ENCODE measurements around the gene PHF10.

The PHF10 gene

DNA sequence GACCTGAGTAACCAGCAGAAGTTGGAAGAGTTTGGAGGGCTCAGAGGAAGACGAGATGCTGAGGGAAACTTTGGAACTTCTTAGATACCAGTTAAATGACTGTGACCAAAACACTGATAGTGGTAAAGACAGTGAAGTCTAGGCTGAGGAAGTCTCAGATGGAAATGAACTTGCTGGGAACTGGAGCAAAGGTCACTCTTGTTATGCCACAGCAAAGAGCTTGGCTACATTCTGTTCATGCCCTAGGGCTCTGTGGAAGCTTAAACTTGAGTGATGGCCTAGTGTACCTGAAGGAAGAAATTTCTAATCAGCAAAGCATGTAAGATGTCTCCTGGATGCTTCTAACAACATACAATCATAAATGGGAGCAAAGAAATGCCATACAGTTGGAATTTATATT lies 47.2 kb downstream of the PHF10 start:
- DNase-seq (ENCODE audit: low spot score), result no peak

DNA sequence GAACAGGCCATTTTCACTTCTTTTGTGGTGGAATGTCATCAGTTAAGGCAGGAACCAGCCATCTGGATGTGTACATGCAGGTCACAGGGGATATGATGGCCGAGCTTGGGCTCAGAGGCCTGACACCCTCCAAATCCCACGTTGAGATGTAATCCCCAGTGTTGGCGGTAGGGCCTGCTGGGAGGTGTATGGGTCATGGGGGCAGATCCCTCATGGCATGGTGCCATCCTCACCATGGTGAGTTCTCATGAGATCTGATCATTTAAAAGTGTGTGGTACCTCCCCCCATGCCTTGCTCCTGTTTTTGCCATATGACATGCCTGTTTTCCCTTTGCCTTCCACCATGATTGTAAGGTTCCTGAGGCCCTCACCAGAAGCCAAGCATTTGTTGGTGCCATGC lies 49.3 kb downstream of the PHF10 start:
- no peak for DNase-seq (ENCODE audit: low spot score)

DNA sequence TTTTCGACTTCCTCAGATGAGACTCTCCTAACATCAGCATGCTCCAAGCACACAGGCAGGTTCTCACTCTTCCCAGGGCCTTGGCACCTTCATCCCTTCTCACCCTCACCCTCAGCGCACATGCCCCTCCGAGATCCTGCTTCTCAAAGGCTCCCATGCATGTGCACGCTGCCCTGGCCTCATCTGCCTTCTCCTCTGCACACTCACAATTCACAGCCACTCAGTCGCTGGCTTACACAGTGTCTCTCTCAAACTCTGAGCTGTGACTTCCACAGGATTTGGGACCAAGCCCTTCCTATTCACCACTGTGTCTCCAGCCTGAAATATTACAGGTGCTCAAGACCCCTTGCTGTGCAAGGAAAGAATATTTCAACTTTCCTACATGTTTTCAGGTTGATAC lies 52.7 kb downstream of the PHF10 start:
- no peak for DNase-seq (ENCODE audit: low spot score)

DNA sequence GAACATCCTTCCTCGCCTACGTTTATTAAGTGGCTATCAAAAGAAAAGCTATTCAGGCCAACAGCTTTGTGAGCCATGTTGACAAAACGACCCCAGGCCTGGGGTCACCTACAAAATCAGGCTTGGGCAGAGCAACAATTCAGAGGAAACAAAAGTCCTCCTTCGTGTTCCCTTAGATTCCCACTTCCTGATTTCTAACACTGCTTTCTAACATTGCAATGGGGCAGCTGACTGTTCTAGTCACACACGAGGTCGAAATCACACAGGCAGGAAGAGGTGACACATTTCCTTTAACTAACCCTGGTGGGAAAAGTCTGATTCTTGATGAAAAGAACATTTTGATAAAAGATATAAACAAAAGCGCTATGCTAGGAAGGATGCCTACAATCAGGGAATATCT lies 54.4 kb downstream of the PHF10 start:
- no peak for DNase-seq (ENCODE audit: low spot score)

DNA sequence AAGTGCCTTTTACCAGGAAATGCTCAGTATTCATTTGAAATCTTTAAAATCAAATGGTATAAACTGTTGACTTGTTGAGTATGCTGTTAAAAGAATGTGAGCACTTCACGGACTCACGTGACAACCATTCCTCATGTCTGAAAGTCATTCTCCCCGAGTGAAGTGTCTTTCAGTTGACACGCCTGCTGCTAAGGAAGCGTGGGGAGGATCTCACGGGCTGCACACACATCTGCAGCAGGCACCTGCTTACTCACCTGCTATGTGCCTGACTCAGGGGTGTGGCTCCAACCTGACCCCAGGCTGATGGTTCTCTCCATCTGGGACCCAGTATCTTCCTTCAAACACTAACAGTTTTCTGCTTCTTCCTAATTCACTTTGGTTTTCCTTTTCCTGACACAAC lies 55.2 kb downstream of the PHF10 start:
- no peak for DNase-seq (ENCODE audit: low spot score)

DNA sequence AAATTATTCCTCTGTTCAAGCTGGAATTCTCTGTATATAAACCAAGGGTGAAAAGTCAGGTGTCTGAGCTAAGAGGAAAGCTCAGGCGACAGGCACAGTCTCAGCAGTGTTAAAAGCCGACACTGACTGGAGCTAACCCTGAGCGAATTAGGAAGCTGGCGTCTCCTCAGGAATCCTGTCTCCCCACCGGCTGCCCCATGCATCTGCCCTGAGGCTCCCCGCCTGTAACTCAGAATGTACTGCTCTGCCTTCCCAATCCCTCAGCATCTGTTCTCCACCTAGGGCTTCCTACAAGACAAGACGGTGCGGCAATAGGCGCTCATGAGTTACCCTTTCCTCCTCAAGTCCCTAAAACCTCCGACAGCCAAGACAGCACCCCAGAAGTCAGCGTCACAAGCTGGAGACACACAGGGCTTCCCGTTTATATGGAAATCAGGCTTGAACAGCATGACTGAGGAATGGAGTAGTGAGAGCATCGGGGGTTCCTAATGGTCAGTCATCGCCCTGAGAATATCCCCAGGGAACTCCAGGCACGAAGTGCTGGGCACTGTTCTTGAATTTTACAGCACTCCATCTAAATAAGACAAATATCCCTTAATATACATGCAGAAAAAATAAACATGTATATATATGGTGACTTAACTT lies 56.0 kb downstream of the PHF10 start:
- DNase-seq (ENCODE audit: low spot score), result no peak

DNA sequence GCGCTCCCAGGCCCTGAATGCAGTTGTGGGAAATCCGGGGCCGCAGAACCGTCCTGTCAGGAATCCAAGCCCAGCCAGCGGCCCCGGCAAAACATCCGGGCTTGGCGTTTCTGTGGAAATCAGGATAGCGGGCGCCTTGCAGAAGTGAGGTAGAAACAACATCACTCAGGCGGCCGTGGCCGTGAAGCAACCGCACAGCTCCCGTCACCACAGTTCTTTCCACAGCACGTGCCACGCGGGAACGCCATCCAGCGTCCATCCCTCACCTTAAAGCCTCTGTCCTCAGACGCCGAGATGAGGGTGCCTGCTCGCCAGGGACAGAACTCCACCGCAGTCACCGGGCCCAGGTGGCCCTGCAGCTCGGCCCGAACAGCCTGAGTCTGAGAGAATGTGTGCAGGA lies 56.6 kb downstream of the PHF10 start:
- no peak for DNase-seq (ENCODE audit: low spot score)

DNA sequence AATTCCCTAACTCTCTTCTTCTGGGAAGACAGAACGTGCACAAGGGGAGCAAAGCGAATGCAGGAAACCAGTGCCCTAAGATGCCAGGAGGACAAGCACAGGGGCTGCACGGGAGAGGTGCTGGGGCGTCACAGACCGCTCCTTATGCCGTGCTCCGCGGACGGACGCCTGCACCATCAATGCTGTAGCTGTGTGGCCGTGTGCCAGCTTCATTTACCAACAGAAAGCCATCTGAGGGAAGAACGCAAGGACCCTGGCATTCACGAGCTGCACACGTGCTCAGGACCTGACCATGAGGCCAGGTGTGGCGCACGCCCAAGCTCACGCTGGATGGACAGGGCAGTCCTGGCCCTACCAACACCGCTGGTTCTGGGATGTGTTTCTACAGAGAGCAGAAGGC lies 57.9 kb downstream of the PHF10 start:
- DNase-seq (ENCODE audit: low spot score), result no peak

DNA sequence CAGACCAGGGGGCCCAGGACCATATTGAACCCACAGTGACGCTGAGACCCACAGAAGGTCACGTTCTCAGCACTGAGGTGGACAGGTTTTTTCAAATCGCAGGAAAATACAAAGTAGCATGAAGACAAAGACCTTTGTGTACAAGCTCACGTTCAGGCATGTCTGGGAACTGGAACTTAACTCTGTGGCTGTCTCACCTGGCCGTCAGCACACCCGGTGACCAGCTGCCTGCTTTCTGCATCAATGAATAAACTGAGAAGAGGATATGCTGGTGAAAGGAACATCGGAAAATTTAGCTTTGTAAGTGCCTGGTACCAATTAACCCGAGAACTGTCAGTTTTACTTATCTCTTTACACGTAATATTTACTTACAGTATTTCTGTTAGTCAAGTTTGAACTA lies 59.0 kb downstream of the PHF10 start:
- no peak for DNase-seq (ENCODE audit: low spot score)

DNA sequence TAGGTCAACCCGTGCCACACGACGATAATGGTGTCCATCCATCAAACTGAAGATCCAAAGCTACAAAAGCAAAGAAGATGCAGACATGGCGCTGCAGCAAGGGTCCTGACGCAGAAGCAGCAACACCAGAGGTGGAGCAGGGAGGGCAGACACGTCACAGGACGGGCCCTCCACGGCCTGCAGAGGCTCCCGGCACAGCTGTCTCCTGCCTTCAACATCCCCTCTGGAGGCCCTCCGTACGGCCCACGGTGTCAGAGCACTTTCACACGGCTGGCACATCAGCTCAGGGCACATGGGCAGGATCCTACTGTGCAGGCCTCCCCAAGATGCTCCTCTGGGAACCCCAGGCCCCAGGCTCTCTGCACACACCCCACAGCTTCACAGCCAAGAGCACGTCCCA lies 60.1 kb downstream of the PHF10 start:
- no peak for DNase-seq (ENCODE audit: low spot score)

DNA sequence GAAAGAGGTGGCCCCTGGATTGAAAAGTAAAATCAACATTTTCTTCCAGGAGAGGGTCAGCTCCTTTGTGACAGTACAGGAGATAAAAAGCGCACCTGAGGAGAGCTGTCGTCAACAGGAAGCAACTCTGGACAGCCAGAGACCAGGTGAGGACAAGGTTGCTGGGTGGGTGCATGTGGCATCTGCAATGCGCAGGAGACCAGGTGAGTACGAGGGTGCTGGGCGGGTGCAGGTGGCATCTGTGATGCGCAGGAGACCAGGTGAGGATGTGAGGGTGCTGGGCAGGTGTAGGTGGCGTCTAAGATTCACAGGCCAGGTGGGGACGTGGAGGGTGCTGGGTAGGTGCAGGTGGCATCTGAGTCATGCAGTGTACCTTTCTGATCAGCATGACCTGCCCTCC lies 60.8 kb downstream of the PHF10 start:
- DNase-seq (ENCODE audit: low spot score), result no peak

DNA sequence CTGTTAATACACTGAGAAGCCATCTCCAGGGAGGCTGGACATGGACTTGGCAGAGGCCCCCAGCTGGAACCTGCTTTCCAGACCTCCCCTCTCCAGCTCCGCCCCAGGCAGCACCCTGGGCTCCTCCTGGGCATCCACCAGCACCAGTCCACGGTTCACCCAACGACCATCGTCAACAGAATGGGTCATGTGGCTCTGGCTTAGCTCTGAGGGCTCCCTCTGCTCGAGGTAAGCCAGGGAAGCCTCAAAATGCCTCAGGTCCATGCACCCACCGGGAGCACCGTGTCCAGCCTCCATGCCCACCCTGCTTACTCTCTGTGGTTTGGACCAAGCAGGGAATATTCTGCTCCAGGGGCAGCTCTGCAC lies 62.9 kb downstream of the PHF10 start:
- no peak for DNase-seq (ENCODE audit: low spot score)

DNA sequence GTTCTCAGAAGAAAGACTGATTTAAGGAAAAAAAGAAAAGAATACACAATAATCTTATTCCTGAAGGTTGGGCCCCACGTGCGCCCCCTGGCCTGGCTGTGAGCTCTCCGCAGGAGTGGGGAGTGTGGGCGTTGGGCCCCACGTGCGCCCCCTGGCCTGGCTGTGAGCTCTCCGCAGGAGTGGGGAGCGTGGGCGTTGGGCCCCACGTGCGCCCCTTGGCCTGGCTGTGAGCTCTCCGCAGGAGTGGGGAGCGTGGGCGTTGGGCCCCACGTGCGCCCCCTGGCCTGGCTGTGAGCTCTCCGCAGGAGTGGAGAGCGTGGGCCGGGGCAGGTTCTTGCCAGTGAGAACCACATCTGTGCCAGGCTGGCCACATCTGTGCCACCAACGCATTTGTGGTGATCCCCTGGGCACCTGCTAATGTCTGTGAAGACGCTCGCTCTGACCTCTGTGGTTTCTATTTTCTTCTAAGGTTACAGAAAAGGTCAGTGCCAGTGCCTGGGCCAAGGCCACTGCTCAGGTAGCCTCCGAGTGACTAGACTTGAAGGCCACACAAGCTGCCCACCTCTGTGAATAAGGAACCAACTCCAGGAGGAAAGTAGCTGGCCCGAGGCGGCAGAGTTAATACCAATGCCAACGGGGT lies 63.4 kb downstream of the PHF10 start:
- no peak for DNase-seq (ENCODE audit: low spot score)

DNA sequence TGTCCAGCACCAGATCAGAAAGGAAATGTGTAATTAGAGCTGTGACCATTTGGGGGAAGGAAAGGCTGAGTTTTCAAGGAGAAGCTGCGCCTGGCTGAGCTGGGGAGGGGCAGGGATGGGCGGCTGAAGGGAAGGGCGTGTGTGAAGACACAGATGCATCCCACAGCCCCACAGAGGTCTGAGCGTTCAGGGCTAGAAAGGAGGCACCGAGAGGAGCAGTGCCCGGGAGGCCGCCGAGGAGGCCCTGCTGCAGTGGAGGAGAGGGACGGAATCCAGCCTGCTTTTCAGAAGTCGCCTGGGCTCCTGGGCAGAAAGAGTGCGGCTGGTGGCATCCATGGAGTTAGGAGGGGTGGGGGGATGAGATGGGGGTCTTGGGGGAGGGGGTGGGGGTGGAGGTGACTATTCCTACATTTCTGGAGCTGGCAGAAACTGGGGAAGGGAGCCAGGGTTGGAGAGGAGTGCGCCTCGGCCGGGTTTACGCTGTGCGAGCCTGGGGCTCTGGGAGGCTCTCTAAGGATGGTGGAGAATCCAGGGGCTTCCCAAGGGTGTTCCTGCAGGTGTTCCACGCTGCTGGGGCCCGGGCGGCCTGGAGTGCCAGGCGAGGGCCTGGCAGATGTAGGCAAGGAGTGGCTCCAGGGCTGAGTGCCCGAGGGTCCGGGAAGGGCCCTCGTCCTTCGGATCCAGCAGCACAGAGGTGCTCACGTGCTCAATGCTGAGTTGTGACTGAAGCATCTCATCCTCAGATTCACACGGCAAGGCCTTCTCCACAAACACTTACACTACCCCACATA lies 64.3 kb downstream of the PHF10 start:
- DNase-seq (ENCODE audit: low spot score), result no peak

DNA sequence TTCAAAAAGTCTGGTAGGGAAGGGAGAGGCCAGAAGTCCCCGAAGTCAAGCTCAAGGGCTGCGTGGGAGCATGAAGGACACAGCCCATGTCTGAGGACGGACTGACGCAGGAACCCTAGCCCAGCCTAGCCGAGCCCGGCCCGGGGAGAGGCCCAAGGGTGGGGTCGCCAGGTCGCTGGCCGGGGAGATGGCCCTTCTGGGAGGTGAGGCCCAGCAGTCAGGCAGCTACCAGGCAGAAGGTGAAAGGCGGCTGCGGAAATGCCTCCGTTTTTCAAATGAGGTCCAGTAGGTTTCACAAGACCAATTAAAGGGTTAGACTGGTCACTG lies 67.1 kb downstream of the PHF10 start:
- no peak for DNase-seq (ENCODE audit: low spot score)

DNA sequence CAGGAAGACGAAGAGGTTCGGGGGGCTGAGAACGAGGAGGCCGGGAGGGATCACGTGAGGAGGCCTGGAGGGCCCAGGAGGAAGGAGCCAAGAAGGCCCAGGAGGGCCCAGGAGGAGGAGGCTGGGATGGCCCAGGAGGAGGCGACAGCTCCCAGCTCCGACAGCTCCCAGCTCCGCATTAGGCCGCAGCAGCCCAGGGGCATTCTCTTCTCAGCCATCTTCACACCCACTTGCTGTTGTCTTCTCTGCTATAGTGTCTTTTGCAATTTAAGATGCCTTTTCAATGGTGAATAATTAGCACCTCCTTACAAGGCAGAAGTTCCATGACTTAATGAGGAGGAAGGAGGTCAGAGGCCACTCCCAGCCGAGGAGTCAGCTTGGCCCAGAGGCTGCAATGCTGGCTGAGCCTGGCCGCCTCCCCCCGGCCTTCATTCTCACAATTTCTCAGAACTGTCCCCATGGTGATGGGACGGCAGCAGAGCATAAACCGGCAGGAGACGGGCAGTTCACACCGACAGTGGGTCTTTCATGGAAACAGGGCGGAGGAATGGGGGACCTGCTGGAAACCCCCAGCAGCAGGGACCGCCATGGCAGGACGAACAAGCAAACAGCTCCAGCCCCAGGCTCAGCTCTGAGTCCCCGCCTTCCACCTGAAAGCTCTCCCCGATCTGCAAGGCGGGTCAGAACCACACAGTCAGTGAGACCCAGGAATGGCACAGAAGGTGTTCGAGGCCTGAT lies 67.6 kb downstream of the PHF10 start:
- no peak for DNase-seq (ENCODE audit: low spot score)

DNA sequence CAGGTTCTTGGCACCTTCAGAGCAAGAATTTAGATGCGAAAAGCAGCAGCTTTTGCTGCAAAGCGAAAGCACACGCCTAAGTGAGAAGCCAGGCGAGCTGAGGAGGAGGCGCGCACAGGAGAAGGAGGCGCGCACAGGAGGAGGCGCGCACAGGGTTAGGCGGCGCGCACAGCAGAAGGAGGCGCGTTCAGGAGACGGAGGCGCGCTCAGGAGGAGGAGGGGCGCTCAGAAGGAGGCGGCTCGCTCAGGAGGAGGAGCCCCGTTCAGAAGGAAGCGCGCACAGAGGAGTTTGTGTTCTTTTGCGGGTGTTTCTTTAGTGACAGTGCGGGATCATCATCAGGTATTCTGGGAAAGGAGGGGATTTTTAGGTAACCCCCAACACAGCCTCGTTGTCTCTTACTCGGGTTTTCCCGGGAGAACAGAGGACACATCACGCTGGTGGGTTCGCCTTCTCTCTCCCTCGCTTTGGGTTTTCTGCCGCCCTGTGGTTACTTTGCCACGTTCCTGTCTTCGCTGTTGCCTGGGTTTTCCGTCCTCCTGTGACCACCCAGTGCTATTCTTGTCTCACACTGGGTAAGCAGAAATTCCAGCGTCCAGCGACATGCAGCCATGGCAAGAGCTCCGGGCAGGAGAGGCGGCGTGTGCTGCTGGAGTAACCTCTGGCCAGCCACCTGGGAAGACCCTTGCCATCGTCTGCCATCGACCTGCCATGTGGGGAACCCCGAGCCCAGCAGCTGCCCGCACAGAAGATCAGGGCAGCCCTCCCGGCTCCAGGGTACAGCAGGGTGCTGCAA lies 69.5 kb downstream of the PHF10 start:
- peak; percentile 65 for DNase-seq (ENCODE audit: low spot score)

Measured in CD4-positive, alpha-beta T cell treated with Interleukin-6 at 100 ng/mL for 8 hours (primary cell).